NCI-H2029 (cell line): ENCODE results near the gene FAM170B.

Source experiments
- DNase-seq: peaks from one replicate; lab custom pipeline; 2025; lab: John Stamatoyannopoulos, UW

Gene FAM170B

GRCh38 chr10:49168831-49169500 is 35.1 kb upstream of the FAM170B start:
- no peak for DNase-seq

DNA sequence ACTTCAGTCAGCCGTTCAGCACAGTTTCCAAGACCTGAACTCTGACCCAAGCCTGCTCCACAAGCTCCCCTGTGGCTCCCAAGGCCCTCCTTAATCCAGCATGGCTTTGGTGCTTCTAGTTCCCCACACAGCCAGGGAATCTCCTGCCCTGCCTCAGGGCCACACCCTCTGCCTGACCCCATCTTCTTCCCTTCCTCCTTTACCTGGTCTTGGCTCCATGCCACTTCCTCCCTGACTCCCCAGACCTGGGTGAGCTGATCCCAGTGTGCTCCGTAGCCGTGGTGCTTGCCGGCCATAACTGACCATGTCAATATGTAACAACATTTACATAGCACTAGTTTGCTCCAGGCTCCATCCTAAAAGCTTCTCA is 34.3 kb upstream of the FAM170B start:
- no peak for DNase-seq

DNA sequence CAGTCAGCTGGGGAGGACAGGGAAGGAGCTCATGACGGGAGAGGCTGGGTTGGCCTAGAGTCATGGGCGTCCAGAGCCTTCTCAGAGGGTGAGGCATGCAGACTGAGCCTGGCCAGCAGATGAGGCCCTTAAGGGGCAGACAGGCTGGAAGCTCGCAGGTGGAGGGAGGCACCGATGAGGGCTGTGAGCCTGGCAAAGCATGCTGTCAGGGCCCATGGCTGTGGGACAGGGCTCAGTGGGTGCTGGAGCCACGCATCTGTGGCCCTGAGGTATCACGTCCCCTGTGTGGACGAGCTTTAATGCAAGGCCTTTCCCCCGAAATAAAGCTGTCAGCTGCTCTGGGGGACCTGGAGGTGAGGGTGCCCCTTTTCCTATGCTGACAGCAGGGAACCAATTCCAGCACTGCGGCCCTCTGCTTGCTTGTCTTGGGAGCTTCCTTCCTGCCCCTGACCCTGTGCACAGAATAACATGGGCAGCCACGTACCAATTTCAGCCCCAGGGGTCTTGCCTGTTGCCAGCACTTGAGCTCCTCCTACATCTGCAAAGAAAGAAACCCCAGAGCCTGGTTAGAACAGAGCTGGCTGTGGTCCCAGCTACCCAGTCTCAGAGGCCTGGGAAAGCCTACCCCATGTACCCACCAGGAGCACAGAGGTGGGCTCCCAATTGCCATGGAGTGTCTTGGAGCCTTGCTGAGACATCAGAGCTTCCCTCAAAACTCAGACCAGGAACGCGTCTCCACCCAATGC is 33.8 kb upstream of the FAM170B start:
- no peak for DNase-seq

GRCh38 chr10:49166484-49167400 is 32.9 kb upstream of the FAM170B start:
- DNase-seq = no peak

DNA sequence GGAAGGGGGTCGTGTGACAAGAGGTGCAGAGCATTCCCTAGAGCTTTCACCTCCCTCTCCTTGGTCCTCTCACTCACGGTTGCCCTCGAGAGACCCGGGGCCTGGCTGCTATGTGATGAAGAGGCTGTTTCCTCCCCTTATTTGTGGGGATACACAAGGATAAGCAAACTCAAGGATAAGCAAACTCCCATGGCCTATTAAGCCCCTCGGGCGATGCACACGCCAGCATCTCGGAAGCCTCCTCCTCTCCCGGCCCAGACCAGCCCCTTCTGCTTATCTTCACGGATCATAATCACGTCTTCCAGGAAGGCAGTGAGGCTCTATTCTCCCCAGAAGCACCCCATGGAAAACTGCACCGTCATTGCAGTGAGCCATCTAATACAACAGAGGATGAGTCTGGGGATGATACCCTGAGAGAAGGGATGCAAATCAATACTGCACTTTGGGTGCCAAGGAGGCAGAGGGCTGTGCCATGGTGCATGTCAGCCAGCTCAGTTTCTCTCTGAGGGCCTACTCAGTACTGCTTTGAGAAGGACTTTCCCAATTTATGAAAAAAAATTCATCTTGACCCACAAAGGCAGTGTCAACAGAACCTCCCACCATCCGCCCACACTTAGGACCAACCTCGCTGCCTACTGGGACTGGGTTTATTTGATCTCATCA is 32.1 kb upstream of the FAM170B start:
- no peak for DNase-seq

DNA sequence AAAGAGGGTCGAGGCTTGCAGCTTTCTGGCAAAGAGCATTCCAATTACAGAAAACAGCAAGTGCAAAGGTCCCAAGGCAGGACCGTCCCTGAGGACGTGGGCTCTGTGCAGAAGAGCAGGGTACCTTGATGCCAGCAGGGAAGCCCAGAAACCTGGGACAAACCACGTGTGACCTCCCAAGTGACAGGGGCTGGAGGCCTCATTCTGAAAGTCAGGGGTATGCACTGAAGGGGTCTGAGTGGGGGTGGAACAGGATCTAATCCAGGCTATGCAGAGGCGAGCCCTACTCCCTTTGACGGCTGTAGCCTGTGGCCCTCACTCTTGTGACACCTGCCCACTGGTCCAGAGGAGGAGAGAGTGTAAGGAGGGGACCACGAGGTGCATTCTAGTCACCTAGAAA is 31.4 kb upstream of the FAM170B start:
- DNase-seq = no peak

- DNase-seq = no peak
Measured at GRCh38 chr10:49164559-49165188, 30.9 kb upstream of the FAM170B start.

- no peak for DNase-seq
Measured at GRCh38 chr10:49163741-49164140, 29.9 kb upstream of the FAM170B start.

DNA sequence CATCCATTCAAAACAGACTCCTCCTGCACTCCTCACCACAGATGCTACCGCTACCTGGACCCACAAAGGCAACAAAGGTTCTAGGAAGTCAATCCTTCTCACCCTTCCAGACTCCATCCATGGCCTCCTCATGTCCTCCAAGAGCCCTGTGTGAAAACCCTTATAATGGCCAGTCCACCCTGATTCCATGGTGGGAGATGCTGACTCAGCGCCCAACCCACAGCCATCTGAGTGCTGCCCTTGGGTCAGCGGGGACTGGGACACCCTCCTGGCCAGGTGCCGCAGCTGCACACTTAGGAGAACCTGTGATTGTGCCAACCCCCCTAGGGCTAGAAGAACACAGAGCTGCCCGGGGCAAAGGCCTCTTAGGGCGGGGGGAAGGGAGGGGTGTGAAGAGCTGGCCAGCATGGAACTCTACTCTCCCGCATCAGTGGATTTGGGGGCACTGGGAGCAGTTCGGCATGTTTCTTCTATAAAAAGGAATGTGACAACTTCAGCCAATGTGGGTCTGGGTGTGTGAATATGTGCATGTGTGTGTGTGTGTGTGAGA is 29.0 kb upstream of the FAM170B start:
- no peak for DNase-seq

DNA sequence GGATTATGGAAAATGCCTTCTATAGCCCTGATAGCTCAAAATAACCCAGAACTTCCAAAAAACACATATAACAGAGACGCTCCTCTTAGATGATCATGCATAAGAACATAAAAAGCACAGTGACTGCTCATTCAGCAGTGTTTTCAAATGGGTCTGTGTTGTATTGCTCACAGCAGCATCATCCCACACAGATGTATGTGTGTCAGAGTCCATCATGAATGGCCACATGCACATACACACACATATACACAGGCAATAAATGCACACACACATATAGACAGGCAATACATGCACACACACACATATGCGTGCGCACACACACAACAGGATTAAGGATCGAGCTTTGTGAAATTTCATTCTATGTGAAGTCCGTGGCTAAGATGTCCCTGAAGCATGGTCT is 28.2 kb upstream of the FAM170B start:
- no peak for DNase-seq

GRCh38 chr10:49161411-49161997 is 27.7 kb upstream of the FAM170B start:
- DNase-seq = no peak

- no peak for DNase-seq
Measured at GRCh38 chr10:49160814-49161213, 27.0 kb upstream of the FAM170B start.

- DNase-seq = no peak
Measured at GRCh38 chr10:49160110-49160509, 26.3 kb upstream of the FAM170B start.

DNA sequence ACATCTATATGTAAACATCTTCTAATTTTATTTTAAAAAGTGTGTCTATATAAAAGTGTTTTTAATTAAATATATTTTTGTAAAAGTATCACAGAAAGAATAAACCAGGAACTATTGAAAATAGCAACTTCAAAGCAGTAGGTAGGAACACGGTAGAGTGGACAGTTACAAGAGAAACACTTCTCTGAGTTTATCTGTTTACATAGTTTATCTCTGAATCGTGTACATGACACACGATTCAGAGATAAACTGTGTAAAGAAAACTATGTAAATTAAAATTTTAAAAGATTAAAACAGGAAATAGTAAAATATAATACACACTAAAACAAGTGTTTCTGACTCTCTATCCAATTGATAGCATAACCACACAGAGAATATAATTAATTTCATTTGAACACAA is 25.1 kb upstream of the FAM170B start:
- no peak for DNase-seq

DNA sequence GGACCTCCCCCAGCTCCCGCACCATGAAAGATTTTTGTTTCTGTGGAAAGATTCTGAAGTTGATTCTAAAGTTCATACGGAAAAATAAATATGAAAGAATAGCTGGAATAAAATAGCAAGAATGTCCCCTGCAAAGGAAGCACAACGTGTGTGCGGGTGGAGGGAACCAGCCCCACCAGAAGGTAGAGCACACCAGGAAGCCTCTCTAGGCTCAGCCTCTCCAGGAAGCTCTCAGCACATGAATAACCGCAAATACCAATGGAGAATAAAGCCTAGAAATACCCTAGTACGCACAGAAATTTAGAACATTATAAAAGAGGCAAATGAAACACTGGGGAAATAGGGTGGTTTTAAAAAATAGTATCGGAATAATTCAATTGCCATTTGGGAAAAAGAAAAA is 24.6 kb upstream of the FAM170B start:
- no peak for DNase-seq

DNA sequence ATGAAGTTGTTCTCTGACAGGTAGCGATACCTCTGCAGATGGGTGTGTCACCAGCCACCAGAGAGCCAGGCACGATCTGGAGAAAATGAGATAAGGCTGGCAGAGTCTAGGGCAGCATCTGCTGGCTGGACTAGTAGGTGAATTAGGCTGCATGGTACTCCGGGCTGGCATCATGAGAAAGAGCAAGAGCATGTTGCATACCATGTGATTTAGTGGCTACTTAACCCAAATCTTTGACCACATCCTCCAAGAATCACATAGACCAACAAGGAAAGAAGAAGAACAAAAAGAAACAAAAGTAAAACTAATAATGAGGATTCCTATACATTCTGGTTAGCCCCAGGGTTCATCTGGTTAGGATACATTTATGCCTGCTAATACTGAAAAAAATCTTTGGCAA is 23.4 kb upstream of the FAM170B start:
- no peak for DNase-seq

DNA sequence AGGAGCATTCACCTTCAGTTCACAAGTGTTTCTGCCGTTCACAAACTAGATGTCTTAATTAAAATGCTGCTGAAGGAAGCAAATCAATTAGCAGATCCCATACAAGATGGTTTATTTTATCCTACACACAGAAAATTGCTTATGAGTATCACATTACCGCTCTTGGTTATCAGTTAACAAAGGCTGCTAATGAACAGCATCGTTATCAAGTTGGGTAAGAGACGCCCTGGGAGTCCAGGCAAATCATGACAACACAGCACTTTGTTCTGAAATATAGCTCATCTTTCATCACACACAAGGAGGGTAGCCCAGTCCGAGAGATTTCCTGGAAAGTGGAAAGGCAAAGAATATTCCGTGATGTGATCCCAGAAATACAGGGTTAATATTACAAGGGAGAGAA is 20.8 kb upstream of the FAM170B start:
- DNase-seq = no peak

- no peak for DNase-seq
Measured at GRCh38 chr10:49153971-49154370, 20.1 kb upstream of the FAM170B start.

GRCh38 chr10:49153115-49153514 is 19.3 kb upstream of the FAM170B start:
- no peak for DNase-seq

GRCh38 chr10:49152663-49153062 is 18.8 kb upstream of the FAM170B start:
- no peak for DNase-seq

DNA sequence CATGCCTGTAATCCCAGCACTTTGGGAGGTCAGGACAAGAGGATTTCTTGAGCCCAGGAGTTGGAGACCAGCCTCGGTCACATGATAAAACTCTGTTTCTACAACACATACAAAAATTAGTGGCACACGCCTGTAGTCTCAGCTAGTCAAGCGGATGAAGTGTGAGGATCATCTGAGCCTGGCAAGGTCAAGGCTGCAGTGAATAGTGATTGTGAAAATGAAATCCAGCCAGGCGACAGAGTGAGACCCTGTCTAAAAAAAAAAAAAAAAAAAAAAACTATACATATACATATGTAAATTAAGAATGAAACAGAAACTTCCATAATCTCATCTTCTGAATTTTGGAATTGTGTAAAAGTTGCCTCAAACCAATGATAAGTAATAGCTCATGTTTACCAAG is 18.2 kb upstream of the FAM170B start:
- DNase-seq = no peak
